Skeletal muscle satellite cell (primary cell): ENCODE results near the gene KCNJ9.

Source experiments
- H3K27me3 ChIP-seq: 2 replicates; pipeline ENCODE4 v1.7.0; 2013; ENCODE audit warnings: low read length; ENCODE audit not compliant: control insufficient read depth, insufficient read depth
- H3K36me3 ChIP-seq: 2 replicates; pipeline ENCODE4 v1.7.0; 2013; ENCODE audit warnings: mild to moderate bottlenecking, control low read depth, low read length; ENCODE audit not compliant: insufficient read depth
- H3K4me1 ChIP-seq: 2 replicates; pipeline ENCODE4 v1.7.0; 2013; ENCODE audit warnings: low read length; ENCODE audit not compliant: control insufficient read depth, insufficient read depth
- H3K4me2 ChIP-seq: 2 replicates; pipeline ENCODE4 v1.7.0; 2013; ENCODE audit warnings: mild to moderate bottlenecking, low read length
- H3K4me3 ChIP-seq: 2 replicates; pipeline ENCODE4 v1.7.0; 2013; ENCODE audit warnings: low read length
- H3K9ac ChIP-seq: 2 replicates; pipeline ENCODE4 v1.7.0; 2013; ENCODE audit warnings: mild to moderate bottlenecking, low read depth, low read length, moderate library complexity
- H3K9me3 ChIP-seq: replicated peaks from 2 replicates; pipeline ENCODE4 v1.7.0; 2013; ENCODE audit warnings: mild to moderate bottlenecking, control low read depth, low read length

Gene KCNJ9

GRCh38 chr1:160082926-160083325, 1.6 kb downstream of the KCNJ9 start:
- H3K9ac ChIP-seq = no peak overlapping the region
- H3K4me2 ChIP-seq = no peak overlapping the region
- peaks cover 4% of the 10 kb centered on the region for H3K4me1 ChIP-seq
- no peak overlapping the region for H3K4me3 ChIP-seq
- H3K27me3 ChIP-seq = peaks cover 46% of the 10 kb centered on the region
- H3K36me3 ChIP-seq = no peaks in the 10 kb centered on the region
- H3K9me3 ChIP-seq = no peaks in the 10 kb centered on the region

GRCh38 chr1:160083968-160084770, 2.8 kb downstream of the KCNJ9 start:
- H3K4me3 ChIP-seq = no peak overlapping the region
- no peak overlapping the region for H3K9ac ChIP-seq
- H3K27me3 ChIP-seq = peaks cover 42% of the 10 kb centered on the region
- peaks cover 4% of the 10 kb centered on the region for H3K4me1 ChIP-seq
- H3K4me2 ChIP-seq = no peak overlapping the region
- H3K9me3 ChIP-seq = no peaks in the 10 kb centered on the region
- H3K36me3 ChIP-seq = no peaks in the 10 kb centered on the region

- H3K9ac ChIP-seq = no peak overlapping the region
- H3K27me3 ChIP-seq = peaks cover 35% of the 10 kb centered on the region
- H3K9me3 ChIP-seq = no peaks in the 10 kb centered on the region
- H3K4me2 ChIP-seq = no peak overlapping the region
- H3K4me1 ChIP-seq = peaks cover 4% of the 10 kb centered on the region
- no peak overlapping the region for H3K4me3 ChIP-seq
- no peaks in the 10 kb centered on the region for H3K36me3 ChIP-seq
Observed at GRCh38 chr1:160084771-160085321, 3.5 kb downstream of the KCNJ9 start.

GRCh38 chr1:160085686-160086455, 4.5 kb downstream of the KCNJ9 start:
- no peak overlapping the region for H3K4me3 ChIP-seq
- H3K36me3 ChIP-seq = no peaks in the 10 kb centered on the region
- H3K27me3 ChIP-seq = peaks cover 25% of the 10 kb centered on the region
- H3K4me2 ChIP-seq = no peak overlapping the region
- H3K9ac ChIP-seq = no peak overlapping the region
- no peaks in the 10 kb centered on the region for H3K9me3 ChIP-seq
- H3K4me1 ChIP-seq = peaks cover 2% of the 10 kb centered on the region

- Histone ChIP-seq H3K9ac (no peak overlapping the region), H3K36me3 (no peaks in the 10 kb centered on the region), H3K9me3 (no peaks in the 10 kb centered on the region), H3K27me3 (peaks cover 20% of the 10 kb centered on the region), H3K4me1 (no peaks in the 10 kb centered on the region), H3K4me2 (no peak overlapping the region), H3K4me3 (no peak overlapping the region)
Observed at GRCh38 chr1:160086456-160086892, 5.1 kb downstream of the KCNJ9 start.

GRCh38 chr1:160087118-160087662, 5.9 kb downstream of the KCNJ9 start:
- no peak overlapping the region for H3K9ac ChIP-seq
- no peak overlapping the region for H3K4me3 ChIP-seq
- no peaks in the 10 kb centered on the region for H3K9me3 ChIP-seq
- H3K4me2 ChIP-seq = no peak overlapping the region
- H3K27me3 ChIP-seq = peaks cover 13% of the 10 kb centered on the region
- H3K36me3 ChIP-seq = no peaks in the 10 kb centered on the region
- no peaks in the 10 kb centered on the region for H3K4me1 ChIP-seq

- Histone ChIP-seq H3K4me2 (no peak overlapping the region), H3K9me3 (no peaks in the 10 kb centered on the region), H3K36me3 (no peaks in the 10 kb centered on the region), H3K27me3 (no peaks in the 10 kb centered on the region), H3K4me1 (no peaks in the 10 kb centered on the region), H3K4me3 (no peak overlapping the region), H3K9ac (no peak overlapping the region)
Observed at GRCh38 chr1:160089883-160090282, 8.5 kb downstream of the KCNJ9 start.

- Histone ChIP-seq H3K36me3 (no peaks in the 10 kb centered on the region), H3K4me3 (no peak overlapping the region), H3K4me2 (no peak overlapping the region), H3K9me3 (no peaks in the 10 kb centered on the region), H3K27me3 (no peaks in the 10 kb centered on the region), H3K4me1 (no peaks in the 10 kb centered on the region), H3K9ac (no peak overlapping the region)
Observed at GRCh38 chr1:160090760-160091159, 9.4 kb downstream of the KCNJ9 start.

- H3K36me3 ChIP-seq = no peaks in the 10 kb centered on the region
- H3K9me3 ChIP-seq = no peaks in the 10 kb centered on the region
- H3K4me3 ChIP-seq = no peak overlapping the region
- H3K27me3 ChIP-seq = no peaks in the 10 kb centered on the region
- H3K4me2 ChIP-seq = no peak overlapping the region
- H3K4me1 ChIP-seq = peaks cover 4% of the 10 kb centered on the region
- H3K9ac ChIP-seq = no peak overlapping the region
Observed at GRCh38 chr1:160091666-160092223, 10.4 kb downstream of the KCNJ9 start.

- Histone ChIP-seq H3K9ac (no peak overlapping the region), H3K4me2 (no peak overlapping the region), H3K4me1 (peaks cover 11% of the 10 kb centered on the region), H3K36me3 (no peaks in the 10 kb centered on the region), H3K4me3 (no peak overlapping the region), H3K27me3 (no peaks in the 10 kb centered on the region), H3K9me3 (no peaks in the 10 kb centered on the region)
Observed at GRCh38 chr1:160092366-160093068, 11.2 kb downstream of the KCNJ9 start.

- H3K4me3 ChIP-seq = no peak overlapping the region
- no peak overlapping the region for H3K9ac ChIP-seq
- no peaks in the 10 kb centered on the region for H3K27me3 ChIP-seq
- H3K9me3 ChIP-seq = no peaks in the 10 kb centered on the region
- H3K4me2 ChIP-seq = no peak overlapping the region
- no peaks in the 10 kb centered on the region for H3K36me3 ChIP-seq
- peaks cover 17% of the 10 kb centered on the region for H3K4me1 ChIP-seq
Observed at GRCh38 chr1:160093069-160093395, 11.7 kb downstream of the KCNJ9 start.
